Mucosa of rectum (tissue), 2 donors: ENCODE data around the gene EPHA2.

Experiments
- H3K27ac ChIP-seq, 2 donors: one replicate each; pipeline ENCODE4 v1.7.0; 2013; ENCODE audit warnings: inconsistent platforms in 2 of 2, low read depth in 2 of 2, low read length in 2 of 2
- H3K27me3 ChIP-seq, 2 donors: one replicate each; pipeline ENCODE4 v1.7.0; 2013; ENCODE audit warnings: low read length in 2 of 2; ENCODE audit not compliant: control insufficient read depth in 2 of 2, insufficient read depth in 2 of 2
- H3K36me3 ChIP-seq, 2 donors: one replicate each; pipeline ENCODE4 v1.7.0; 2013; ENCODE audit warnings: low read length in 2 of 2; ENCODE audit not compliant: control insufficient read depth in 2 of 2, insufficient read depth in 2 of 2
- H3K4me1 ChIP-seq, 2 donors: one replicate each; pipeline ENCODE4 v1.7.0; 2013; ENCODE audit warnings: low read length in 2 of 2, mild to moderate bottlenecking in 1 of 2; ENCODE audit not compliant: control insufficient read depth in 2 of 2, insufficient read depth in 2 of 2
- H3K4me3 ChIP-seq, 2 donors: one replicate each; pipeline ENCODE4 v1.7.0; 2013; ENCODE audit warnings: low read length in 2 of 2
- H3K9ac ChIP-seq, 2 donors: one replicate each; pipeline ENCODE4 v1.7.0; 2013; ENCODE audit warnings: low read length in 2 of 2, low read depth in 1 of 2, mild to moderate bottlenecking in 1 of 2
- H3K9me3 ChIP-seq, 2 donors: one replicate each; pipeline ENCODE4 v1.7.0; 2013; ENCODE audit warnings: low read length in 2 of 2; ENCODE audit not compliant: control insufficient read depth in 2 of 2
- donor health status: healthy.
- donor health status: Normal muscosa, but diverticular disease.

EPHA2 gene

DNA sequence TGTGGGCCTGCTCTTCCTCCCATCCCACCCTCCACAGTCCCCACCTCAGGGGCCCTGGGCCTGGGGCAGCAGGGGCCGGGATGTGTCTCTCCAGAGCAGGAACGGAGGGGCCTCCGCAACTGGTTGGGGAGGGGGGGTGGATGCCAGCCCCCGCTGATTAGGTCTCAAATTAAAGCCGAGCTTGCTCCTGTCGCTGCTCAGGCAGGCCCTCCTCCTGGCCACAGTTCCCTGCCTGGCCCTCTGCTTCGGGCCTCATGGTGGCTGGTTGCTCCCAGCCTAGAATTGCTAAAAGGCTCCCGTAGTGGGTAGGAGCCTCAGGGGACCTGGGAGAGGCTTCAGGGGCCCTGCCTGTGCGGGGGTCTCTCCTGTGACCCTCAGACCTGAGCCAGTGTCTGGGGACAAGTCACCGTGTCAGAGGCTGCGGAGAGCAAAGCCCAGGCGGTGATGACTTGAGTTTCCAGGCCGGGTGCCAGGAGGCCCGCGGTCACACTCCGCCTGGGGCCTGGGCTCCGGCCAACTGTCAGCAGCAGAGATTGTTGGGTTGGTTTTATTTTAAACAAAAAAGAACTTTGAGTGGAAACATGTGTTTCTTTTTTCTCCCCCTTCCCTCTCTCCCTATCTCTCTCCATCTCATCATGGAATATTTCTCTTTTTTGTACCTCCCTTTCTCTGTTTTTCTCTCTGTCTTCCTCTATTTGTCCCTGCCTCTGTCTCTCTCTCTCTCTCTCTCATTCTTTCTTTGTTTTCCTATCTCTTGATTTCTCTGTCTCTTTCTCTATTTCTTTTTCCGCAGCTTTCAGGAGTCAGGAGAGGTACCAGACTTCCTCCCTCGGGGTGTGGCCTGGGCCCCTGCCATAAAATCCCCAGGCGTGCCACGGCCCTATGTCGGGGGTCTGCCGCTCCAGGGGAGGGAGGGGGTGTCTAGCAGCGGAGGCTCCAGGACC, 20.0 kb upstream of the EPHA2 start:
- Histone ChIP-seq H3K36me3 (no peaks in the 10 kb centered on the region), H3K27me3 (no peaks in the 10 kb centered on the region), H3K4me3 (no peak overlapping the region), H3K27ac (peak overlapping the region; percentile 48 to 77), H3K9me3 (no peaks in the 10 kb centered on the region), H3K9ac (peak overlapping the region in 1 of 2 donors; percentile 59), H3K4me1 (peaks cover 61 to 74% of the 10 kb centered on the region in 2 donors)

DNA sequence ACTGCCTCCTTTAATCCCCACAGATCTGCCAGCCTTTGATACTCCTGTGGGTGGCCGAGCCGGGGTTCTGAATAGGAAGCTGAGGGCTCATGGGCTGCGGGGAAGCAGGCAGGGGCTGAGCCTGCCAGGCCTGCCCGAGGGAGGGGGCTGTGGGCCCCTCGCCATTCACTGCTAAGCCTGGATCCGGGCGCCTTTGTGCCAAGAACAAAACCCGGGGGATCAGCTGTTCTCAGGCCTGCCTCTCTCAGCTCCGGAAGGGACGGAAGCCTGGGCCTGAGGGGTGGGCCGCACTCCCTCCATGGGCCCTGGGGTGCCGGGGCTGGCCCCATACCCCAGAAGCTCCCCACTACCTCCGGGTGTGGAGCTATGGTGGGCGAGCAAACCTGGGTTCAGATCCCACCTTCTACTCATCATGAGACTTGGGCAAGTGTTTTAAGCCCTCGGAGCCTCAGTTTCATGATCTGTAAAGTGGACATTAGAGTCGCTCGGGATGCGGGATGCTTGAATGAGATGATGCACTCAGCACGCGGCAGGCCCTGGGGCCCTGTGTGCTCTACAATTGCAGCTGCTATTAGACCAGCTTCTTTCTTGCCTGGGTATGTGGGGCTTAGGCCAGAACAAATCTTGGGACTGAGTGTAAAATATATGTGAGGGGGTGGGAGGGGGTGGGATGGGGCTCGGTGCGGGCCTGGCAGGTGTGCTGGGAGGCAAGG, 19.2 kb upstream of the EPHA2 start:
- no peaks in the 10 kb centered on the region for H3K27me3 ChIP-seq
- H3K9me3 ChIP-seq: no peaks in the 10 kb centered on the region
- no peaks in the 10 kb centered on the region for H3K36me3 ChIP-seq
- peaks cover 61 to 74% of the 10 kb centered on the region in 2 donors for H3K4me1 ChIP-seq
- H3K27ac ChIP-seq: peak overlapping the region in 1 of 2 donors; percentile 77
- no peak overlapping the region for H3K4me3 ChIP-seq
- peak overlapping the region in 1 of 2 donors; percentile 74 for H3K9ac ChIP-seq

- no peaks in the 10 kb centered on the region for H3K27me3 ChIP-seq
- H3K36me3 ChIP-seq: no peaks in the 10 kb centered on the region
- peaks cover 61 to 74% of the 10 kb centered on the region in 2 donors for H3K4me1 ChIP-seq
- no peak overlapping the region for H3K4me3 ChIP-seq
- peak overlapping the region in 1 of 2 donors; percentile 74 for H3K9ac ChIP-seq
- H3K9me3 ChIP-seq: no peaks in the 10 kb centered on the region
- peak overlapping the region; percentile 95 to 99 for H3K27ac ChIP-seq
Measured at GRCh38 chr1:16174261-16174868, 18.5 kb upstream of the EPHA2 start.

DNA sequence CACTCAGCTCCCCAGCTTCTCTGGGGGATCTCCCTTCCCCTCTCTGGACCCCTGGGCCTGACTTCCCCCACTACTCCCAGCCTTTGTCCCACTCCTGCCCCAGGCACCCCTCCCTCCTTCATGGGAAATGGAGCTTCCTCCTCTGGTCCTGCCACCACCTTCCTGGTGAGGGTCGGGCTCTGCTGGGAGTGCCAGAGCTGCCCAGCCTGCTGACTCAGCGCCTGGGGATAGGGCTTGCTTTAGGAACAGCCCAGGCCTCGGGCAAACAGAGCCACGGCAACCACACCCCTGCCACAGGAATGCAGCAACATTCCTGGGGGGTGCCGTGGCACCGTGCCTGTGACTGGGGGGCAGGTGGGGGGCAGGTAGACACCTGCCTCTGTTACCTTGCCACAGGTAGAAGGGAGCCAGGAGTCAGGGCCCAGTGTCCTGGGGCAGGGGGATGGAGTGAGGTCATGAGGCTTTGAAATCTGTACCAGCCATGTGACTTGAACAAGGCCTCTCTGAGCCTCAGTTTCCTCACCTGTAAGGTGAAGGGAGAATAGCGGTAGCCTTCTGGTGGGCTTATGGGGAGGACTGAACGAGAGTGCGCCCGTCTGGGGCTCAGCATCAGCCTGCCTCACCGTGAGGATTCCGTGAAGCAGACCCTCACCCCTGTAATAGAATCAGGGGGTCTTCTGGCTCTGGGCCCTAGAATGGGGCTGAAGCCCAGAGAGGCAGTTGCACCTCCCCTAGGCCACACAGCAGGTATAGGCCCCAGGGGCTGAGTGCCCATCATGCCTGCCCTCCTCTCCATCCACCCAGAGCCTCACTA, 17.8 kb upstream of the EPHA2 start:
- Histone ChIP-seq H3K27ac (peak overlapping the region; percentile 95 to 99), H3K4me3 (peak overlapping the region; percentile 25 to 44), H3K4me1 (peaks cover 57 to 75% of the 10 kb centered on the region in 2 donors), H3K9ac (peak overlapping the region; percentile 63 to 74), H3K9me3 (no peaks in the 10 kb centered on the region), H3K36me3 (no peaks in the 10 kb centered on the region), H3K27me3 (no peaks in the 10 kb centered on the region)

DNA sequence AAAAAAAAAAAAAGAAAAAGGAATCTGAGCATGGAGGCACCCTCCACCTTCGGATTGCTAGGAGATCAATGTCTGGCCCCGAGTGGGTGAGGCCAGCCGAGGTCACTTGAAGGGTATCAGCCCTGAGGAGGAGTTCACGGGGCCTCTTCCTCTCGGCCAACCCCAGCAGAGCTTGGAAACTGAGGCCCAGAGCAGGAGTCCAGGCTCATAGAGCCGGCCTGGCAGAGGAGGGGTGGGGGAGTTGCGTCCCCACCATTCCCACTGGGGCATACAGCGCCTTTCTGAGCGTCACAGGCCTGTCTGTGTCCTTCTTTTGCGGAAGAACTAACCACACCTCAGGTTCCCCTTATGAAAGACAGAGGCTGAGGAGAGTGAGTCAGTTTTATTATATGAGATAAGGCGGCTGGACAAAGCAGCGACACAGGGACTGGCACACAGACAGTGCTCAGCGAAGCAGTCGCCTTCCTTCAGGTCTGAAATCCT, 17.1 kb upstream of the EPHA2 start:
- Histone ChIP-seq H3K9ac (peak overlapping the region; percentile 74 to 75), H3K36me3 (no peaks in the 10 kb centered on the region), H3K9me3 (no peaks in the 10 kb centered on the region), H3K27ac (peak overlapping the region; percentile 95 to 99), H3K4me1 (peaks cover 56 to 75% of the 10 kb centered on the region in 2 donors), H3K4me3 (peak overlapping the region; percentile 25 to 44), H3K27me3 (no peaks in the 10 kb centered on the region)

- Histone ChIP-seq H3K36me3 (no peaks in the 10 kb centered on the region), H3K9ac (peak overlapping the region; percentile 74 to 75), H3K4me3 (no peak overlapping the region), H3K27me3 (no peaks in the 10 kb centered on the region), H3K9me3 (no peaks in the 10 kb centered on the region), H3K27ac (peak overlapping the region; percentile 95 to 99), H3K4me1 (peaks cover 49 to 69% of the 10 kb centered on the region in 2 donors)
Measured at GRCh38 chr1:16172218-16172830, 16.5 kb upstream of the EPHA2 start.

DNA sequence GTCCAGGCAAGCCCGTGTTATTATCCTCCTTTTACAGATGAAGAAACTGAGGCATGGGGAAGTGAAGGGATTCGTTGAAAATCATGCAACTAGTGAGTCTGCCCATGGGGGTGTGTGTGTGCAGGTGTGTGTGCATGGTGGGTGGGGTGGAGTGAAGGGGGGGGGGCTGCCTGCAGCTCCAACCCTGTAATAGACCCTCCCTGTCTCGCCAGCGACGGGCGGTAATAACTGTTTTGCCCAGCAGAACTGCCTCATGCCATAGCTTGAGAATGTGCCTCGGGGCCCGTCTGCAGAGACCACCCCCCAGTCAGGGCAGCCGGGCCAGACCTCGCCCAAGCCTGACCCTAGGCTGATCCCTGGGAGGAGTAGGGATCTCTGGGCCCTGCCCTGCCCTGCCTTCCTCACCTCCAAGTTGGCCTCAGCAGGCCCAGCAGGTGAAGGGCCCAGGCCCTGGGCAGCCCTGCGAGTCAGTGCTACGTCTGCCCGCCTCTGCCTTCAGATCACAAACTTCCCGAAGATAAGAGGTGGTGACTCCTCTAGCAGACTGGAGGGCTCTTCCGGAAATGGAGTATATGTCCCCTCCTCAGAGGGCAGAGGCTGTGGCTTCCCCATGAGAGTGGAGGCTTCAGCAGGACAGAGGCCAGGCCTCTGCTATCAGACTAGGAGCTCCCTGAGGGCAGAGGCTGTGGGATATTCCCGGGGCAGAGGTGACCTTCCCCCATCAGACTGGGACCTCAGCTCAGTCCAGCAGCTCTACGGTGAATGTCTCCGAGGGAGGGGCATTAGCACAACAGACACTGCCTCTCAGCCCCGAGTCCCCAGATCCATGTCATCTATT, 15.7 kb upstream of the EPHA2 start:
- Histone ChIP-seq H3K27me3 (no peaks in the 10 kb centered on the region), H3K9ac (peak overlapping the region in 1 of 2 donors; percentile 4), H3K27ac (peak overlapping the region; percentile 95 to 99), H3K4me1 (peaks cover 41 to 61% of the 10 kb centered on the region in 2 donors), H3K4me3 (no peak overlapping the region), H3K36me3 (no peaks in the 10 kb centered on the region), H3K9me3 (no peaks in the 10 kb centered on the region)

DNA sequence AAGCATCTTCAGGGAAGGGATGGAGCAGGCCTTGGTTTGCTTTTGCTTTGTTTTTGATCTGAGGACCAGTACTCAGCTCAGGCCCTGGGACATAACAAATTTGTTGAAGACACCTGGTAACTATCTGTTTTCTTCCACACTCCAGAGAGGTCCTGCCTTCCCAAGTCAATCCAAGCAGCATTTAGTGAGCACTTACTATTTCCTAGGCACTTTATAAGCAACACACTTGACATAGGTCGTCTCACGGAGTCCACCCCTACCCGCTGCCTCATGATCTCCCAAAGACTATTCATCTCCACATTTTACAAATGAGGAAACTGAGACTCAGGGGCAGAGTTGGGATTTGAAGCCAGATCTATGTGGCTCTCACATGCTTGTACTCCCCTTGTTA, 14.4 kb upstream of the EPHA2 start:
- Histone ChIP-seq H3K9ac (no peak overlapping the region), H3K4me3 (no peak overlapping the region), H3K36me3 (no peaks in the 10 kb centered on the region), H3K27me3 (no peaks in the 10 kb centered on the region), H3K9me3 (no peaks in the 10 kb centered on the region), H3K27ac (no peak overlapping the region), H3K4me1 (peaks cover 36 to 55% of the 10 kb centered on the region in 2 donors)
